G401 (cell line): ENCODE results near the gene CAMK2G. TPM values are rescaled to one million over a fixed set of nuclear protein-coding genes. Genes with fewer than 3 reads are reported as not detected.
"Not testable (repeated sequence)": the region's sequence is repeated elsewhere in the genome, so short reads cannot be mapped to it uniquely, and the experiment has no call there.

ENCODE experiments used
- DNase-seq: peaks from one replicate; pipeline ENCODE4 v3.0.0-alpha.2; 2015; ENCODE audit warnings: low spot score
- in situ Hi-C: cut with HindIII; loops from 2 replicates; pipeline ENCODE4 v1.10.0; 2016; ENCODE audit warnings: low sequenced_read_pairs, mixed read lengths
- total RNA-seq: library from RNA; depleted of rRNA; stranded (reverse); fragments of >200 nt; shearing (Covaris generic); gene quantifications from 2 replicates; pipeline ENCODE4 v1.2.3, GENCODE V29; 2014

Gene CAMK2G
- total RNA-seq, 1 experiment from 2014 or later: 11.8 TPM

DNA sequence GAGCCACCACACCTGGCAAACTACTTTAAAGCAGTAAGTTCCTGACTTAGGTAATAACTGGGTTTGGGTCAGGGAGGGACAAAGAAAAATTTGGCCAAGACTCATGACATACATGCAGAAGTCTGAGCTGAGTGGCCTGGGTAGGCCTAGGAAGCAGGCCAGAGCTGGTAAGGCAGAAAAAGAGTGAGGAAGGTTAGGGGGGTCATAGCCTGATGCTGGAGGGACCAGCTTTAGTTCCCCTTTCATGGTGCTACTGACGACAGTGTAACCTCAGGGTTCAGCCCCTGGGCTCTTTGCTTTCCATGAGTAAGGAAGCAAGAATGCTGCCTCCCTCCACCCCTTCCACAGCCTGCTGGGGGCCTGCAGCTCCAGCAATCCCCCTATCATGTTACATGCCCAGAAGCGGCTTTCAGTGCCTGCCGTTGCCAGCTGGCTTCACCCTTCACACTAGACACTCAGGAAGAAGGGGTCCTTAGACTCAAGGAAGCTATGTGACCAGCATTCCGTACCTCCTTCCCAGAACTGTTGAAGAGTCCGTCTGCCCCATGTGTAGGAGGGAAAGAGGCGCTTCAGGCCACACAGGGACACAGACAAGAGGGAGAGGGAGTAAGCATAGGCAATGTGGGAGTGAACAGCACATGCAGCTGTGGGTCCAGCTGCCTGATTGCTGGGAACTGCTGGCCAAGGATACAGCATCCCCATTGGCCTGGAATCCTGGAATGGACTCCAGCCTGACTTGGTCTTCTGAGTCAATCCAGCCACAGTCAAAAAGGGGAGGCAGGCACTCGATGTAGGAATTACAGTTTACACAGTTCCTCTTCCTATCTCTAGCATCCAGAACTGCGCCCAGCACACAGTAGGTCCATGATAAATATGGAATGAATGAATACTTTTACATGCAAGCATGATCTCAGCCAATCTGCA, 32.4 kb upstream of the CAMK2G start:
- in situ Hi-C loops: no loop called here
- DNase-seq: peak; percentile 24

DNA sequence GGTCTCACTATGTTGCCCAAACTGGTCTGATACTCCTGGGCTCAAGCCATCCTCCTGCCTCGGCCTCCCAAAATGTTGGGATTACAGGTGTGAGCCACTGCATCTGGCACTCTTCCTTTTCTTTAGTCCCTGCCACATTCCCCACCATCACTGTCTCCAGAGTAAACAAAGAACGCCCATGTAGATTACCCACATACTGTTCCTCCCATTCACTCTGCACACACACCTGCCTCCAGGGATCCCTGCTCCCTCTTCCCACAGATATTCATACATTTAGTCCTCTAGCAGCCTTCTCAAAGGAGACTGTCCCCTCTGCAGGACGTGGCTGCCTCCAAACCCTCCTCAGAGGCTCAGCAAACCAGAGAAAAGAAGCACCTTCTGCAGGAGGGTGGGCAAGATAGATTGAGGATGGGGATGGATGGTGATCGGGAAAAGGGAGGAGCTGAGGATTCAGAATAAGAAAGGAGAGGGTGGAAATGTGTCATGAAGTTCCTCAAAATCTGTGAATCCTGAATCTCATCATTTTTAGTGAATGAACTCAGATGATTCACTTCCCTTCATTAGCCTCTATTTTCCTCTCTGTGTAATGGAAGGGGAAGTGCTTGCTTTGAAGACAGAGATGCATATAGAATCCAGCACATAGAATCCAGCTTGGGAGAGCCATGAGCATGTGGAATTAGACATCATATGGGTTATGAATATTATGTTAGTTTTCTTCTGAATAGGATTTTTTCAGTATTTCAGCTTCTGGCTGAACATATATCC, 31.1 kb upstream of the CAMK2G start:
- DNase-seq: no peak
- in situ Hi-C loops: no loop called here

- DNase-seq: no peak
- in situ Hi-C loops: no loop called here
These were observed 28.0 kb upstream of the CAMK2G start for GRCh38 chr10:73902351-73902750.

GRCh38 chr10:73901261-73901660, 26.9 kb upstream of the CAMK2G start:
- DNase-seq: no peak
- in situ Hi-C loops: no loop called here

DNA sequence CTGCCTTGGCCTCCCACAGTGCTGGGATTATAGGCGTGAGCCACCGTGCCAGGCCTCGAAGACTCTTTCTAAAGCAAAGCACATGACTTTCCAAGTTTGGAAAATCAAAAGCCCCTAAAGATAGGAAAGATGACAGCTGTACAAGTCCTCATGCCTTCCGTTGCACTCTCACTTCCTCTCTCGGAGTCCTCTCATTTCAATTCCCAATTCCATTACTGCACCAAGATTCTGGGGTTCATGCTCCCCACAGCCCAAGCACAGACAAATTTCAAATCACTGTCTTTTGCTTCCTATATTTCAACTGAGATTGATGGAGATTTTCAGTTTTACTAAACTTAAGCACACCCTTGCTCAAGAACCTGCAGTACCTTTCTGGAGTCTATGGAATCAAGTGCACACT, 25.7 kb upstream of the CAMK2G start:
- DNase-seq: no peak
- in situ Hi-C loops: no loop called here

- no peak for DNase-seq
- in situ Hi-C loops: no loop called here
These were observed 25.1 kb upstream of the CAMK2G start for GRCh38 chr10:73899423-73899822.

- no peak for DNase-seq
- in situ Hi-C loops: no loop called here
These were observed 24.5 kb upstream of the CAMK2G start for GRCh38 chr10:73898730-73899410.

DNA sequence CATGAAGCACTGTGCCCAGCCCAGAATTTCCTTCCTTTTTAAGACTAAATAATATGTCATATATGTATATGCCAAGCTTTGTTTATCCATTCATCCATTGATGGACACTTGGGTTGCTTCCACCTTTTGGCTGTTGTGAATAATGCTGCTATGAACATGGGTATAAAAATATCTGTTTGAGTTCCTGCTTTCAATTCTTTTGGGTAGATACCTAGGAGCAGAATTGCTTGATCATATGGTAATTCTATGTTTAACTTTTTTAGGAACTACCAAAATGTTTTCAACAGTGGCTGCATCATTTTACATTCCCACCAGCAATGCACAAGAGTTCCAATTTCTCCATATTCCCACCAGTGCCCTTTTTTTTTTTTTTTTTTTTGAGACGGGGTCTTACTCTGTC, 23.3 kb upstream of the CAMK2G start:
- in situ Hi-C loops: no loop called here
- DNase-seq: no peak

DNA sequence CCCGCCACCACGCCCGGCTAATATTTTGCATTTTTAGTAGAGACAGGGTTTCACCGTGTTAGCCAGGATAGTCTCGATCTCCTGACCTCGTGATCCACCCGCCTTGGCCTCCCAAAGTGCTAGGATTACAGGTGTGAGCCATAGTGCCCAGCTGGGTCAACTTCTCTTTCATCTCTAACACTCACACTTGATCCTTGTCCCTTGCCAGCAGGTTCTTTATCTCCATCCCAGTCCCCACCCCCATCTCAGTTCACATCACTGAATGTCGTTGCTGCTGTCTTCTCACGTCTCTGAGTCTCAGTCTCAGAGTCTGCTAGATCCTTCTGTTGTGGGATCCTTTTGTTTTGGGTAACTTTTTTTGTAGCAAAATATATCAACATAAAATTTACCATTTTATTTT, 21.0 kb upstream of the CAMK2G start:
- DNase-seq, in situ Hi-C loops: not testable (repeated sequence)

DNA sequence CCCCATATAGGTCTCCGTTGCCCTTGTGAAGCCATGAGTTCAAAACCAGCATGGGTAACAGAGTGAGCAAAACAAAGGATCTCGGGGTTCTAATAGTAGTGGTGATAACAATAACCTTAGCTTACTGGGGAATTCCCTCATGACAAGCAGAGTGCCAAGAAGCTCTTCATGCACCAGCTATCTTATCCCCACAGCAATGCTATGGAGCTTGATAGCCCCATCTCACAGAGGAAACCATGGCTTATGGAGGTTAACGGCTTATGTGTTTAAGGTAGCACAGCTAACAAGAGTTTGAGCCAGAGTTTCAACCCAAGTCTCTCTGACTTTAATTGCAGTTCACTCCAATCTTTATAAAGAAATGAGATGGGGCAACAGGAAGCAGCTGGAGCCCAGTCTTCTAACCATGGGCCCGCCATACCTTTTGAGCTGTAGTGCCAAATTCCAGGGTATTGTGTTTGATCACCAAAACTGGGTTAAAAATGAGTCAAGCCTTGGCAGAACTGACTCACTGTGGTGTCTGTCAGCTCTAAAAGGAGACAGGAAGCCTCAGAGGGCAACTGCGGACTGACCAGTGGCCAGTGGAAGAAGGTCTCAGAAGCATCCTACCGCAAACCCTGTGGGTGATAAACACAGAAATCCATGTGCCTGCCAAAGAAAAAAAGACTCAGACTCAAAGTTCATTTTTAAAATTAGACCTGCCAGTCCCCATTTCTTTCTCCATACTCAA, 20.1 kb upstream of the CAMK2G start:
- in situ Hi-C loops: no loop called here
- DNase-seq: no peak

DNA sequence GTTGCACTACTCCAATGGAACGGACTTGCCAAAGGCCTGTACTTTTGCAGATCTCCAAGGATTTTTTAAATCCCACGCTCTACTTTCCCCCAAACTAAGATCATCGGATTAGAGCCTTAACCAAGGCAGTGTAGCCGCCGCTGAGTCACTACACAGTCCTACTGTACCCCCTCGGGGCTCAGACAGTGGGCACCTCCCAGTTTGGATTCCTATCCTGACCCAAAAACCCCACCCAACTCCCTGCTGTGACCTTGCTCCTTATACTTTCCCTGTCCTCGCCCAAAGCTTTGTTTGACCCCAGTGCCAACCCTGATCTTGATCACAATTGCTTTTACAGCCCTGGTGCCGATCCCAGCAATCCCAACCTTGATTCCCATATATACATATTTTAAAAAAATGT, 19.1 kb upstream of the CAMK2G start:
- no peak for DNase-seq
- in situ Hi-C loops: no loop called here

- in situ Hi-C loops: no loop called here
- no peak for DNase-seq
These were observed 18.1 kb upstream of the CAMK2G start for GRCh38 chr10:73892310-73893030.

DNA sequence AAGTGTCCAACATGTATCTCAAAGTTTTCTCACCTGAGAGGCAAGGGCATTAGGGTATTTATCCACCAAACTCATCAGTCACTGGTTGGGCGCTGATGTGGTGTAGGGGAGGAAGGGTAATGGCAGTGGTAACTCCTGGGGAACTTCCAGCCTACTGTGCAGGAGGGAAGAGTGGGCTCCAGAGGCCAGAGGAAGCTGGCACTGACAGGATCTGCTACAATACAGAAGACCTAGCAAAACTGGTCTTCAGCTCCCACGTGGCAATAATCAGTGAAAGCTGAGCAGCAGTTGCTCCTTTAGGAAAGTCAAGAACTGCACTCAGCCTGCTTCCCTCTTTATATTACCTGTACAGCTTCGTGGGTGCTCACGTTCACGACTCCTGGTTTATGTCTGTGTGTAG, 17.2 kb upstream of the CAMK2G start:
- in situ Hi-C loops: no loop called here
- DNase-seq: no peak

DNA sequence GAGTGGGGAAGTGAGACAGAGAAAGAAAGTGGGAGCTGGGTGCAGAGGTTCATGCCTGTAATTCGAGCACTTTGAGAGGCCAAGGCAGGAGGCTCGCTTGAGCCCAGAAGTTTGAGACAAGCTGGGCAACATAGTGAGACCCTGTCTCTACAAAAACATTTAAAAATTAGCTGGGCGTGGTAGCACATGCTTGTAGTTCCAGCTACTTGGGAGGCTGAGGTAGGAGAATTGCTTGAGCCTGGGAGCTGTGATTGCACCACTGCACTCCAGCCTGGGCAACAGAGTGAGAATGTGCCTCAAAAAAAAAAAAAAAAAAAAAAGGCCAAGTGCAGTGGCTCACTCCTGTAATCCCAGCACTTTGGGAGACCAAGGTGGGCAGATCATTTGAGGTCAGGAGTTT, 16.5 kb upstream of the CAMK2G start:
- in situ Hi-C loops, DNase-seq: not testable (repeated sequence)

DNA sequence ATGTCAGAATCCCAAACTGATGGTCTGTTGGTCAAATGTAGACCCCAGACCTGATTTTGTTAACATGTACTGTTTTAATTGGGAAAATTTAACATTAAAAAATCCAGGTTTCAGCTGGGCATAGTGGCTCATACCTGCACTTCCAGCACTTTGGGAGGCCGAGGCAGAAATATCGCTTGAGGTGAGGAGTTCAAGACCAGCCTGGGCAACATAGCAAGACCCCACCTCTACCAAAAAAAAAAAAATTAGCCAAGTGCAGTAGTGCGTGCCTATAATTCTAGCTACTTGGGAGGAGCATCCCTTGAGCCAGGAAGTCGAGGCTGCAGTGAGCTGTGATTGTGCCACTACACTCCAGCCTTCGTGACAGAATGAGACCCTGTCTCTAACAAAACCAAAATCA, 15.9 kb upstream of the CAMK2G start:
- DNase-seq: no peak
- in situ Hi-C loops: no loop called here

DNA sequence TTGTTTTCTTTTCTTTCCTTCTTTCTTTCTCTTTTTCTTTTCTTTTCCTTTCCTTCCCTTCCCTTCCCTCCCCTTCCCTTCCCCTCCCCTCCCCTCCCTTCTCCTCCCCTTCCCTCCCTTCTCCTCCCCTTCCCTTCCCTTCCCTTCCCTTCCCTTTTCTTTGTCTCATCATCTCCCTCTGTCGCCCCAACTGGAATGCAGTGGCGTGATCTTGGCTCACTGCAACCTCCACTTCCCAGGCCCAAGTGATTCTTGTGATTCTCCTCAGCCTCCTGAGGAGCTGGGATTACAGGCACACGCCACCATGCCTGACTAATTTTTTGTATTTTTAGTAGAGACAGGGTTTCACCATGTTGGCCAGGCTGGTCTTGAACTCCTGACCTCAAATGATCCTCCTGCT, 15.1 kb upstream of the CAMK2G start:
- in situ Hi-C loops, DNase-seq: not testable (repeated sequence)

GRCh38 chr10:73889014-73889413, 14.7 kb upstream of the CAMK2G start:
- no peak for DNase-seq
- in situ Hi-C loops: no loop called here

- in situ Hi-C loops: no loop called here
- DNase-seq: peak; percentile 18
These were observed 14.2 kb upstream of the CAMK2G start for GRCh38 chr10:73888514-73888913.
